NCI-H69 (cell line): ENCODE results near the gene GLDN.

Experiments
- DNase-seq: peaks from one replicate; lab custom pipeline; 2025; lab: John Stamatoyannopoulos, UW

The GLDN gene

GRCh38 chr15:51322621-51323296, 18.7 kb upstream of the GLDN start:
- DNase-seq = no peak

GRCh38 chr15:51323749-51324148, 17.7 kb upstream of the GLDN start:
- DNase-seq = no peak

GRCh38 chr15:51325167-51325566, 16.3 kb upstream of the GLDN start:
- no peak for DNase-seq

GRCh38 chr15:51327081-51327480, 14.4 kb upstream of the GLDN start:
- DNase-seq = peak; percentile 96

- DNase-seq = no peak
These were observed 12.5 kb upstream of the GLDN start for GRCh38 chr15:51328926-51329325.

- DNase-seq = no peak
These were observed 10.3 kb upstream of the GLDN start for GRCh38 chr15:51331141-51331540.

GRCh38 chr15:51332206-51333147, 9.0 kb upstream of the GLDN start:
- DNase-seq = no peak

GRCh38 chr15:51333571-51333970, 7.9 kb upstream of the GLDN start:
- DNase-seq = no peak

GRCh38 chr15:51334011-51334451, 7.4 kb upstream of the GLDN start:
- no peak for DNase-seq

GRCh38 chr15:51335087-51335486, 6.4 kb upstream of the GLDN start:
- DNase-seq = no peak

GRCh38 chr15:51335538-51336410, 5.7 kb upstream of the GLDN start:
- DNase-seq = no peak

GRCh38 chr15:51338496-51338895, 3.0 kb upstream of the GLDN start, which contains the start of gene CYP19A1:
Gene CYP19A1, minus strand, starts transcription at chr15:51338596. Its CDS starts 95,684 bp downstream, at chr15:51242912.
- no peak for DNase-seq

GRCh38 chr15:51342227-51342999, 958 bp downstream of the GLDN start:
- peak; percentile 83 for DNase-seq

GRCh38 chr15:51343466-51343865, 2.0 kb downstream of the GLDN start:
- DNase-seq = peak; percentile 53

GRCh38 chr15:51346136-51346535, 4.7 kb downstream of the GLDN start:
- DNase-seq = no peak

GRCh38 chr15:51348688-51349087, 7.2 kb downstream of the GLDN start:
- peak; percentile 28 for DNase-seq

GRCh38 chr15:51349156-51349844, 7.8 kb downstream of the GLDN start:
- DNase-seq = no peak

- no peak for DNase-seq
These were observed 9.3 kb downstream of the GLDN start for GRCh38 chr15:51350723-51351122.

- no peak for DNase-seq
These were observed 12.5 kb downstream of the GLDN start for GRCh38 chr15:51353976-51354375.

- no peak for DNase-seq
These were observed 13.6 kb downstream of the GLDN start for GRCh38 chr15:51355096-51355495.

- DNase-seq = no peak
These were observed 14.7 kb downstream of the GLDN start for GRCh38 chr15:51356147-51356546.
